ENCODE results near the gene TMCC3. TPM values are rescaled to one million over a fixed set of nuclear protein-coding genes. Genes with fewer than 3 reads are reported as not detected.

TMCC3 gene
- total and polyA plus RNA-seq, 2 experiments from 2014 or later = 1.4 to 3.6 TPM

DNA sequence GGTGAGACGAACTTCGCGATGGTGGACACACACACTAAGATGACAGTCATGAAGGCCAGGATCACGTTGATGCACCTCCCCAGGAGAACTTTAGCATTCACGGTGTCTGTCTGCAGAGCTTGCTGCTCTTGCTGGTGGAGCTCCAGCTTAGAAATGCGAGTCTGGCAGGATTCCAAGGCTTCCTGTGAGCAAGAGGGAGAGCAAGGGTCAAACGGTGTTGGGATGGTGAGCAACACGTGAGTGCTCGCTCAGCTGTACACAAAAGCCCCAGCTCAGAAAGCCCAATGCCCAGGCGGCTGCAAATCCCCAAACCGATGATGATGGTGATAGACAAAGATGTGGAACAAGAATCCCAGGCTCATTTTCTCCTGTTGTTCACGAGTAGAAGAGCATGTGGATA, 78.8 kb downstream of the TMCC3 start:
- Histone ChIP-seq H3K36me3 (ENCODE audit: insufficient read depth) (no peaks in the 10 kb centered on the region), H3F3A (replicated peaks; ENCODE audit: low read depth) (no peaks in the 10 kb centered on the region), H3K79me2 (replicated peaks; ENCODE audit: insufficient read depth) (no peaks in the 10 kb centered on the region), H3K27me3 (ENCODE audit: insufficient read depth) (no peaks in the 10 kb centered on the region), H3K9me2 (ENCODE audit: insufficient read depth) (0 out of 2 replicates have a peak, but pooled peaks cover 3% of the 10 kb centered on the region), H3K27ac (ENCODE audit: low read depth) (no peak overlapping the region), H3K4me3 (no peak overlapping the region), H2AFZ (no peak overlapping the region), H3K4me1 (ENCODE audit: insufficient read depth) (no peaks in the 10 kb centered on the region), H3K4me2 (no peak overlapping the region), H4K20me1 (replicated peaks; ENCODE audit: insufficient read depth) (no peaks in the 10 kb centered on the region)
- no peak for ATAC-seq
- no peak for TF ChIP-seq POLR2AphosphoS5 (IDR thresholded peaks at IDR 0.05; ENCODE audit: low read depth)
- TF ChIP-seq, protein P1, sequence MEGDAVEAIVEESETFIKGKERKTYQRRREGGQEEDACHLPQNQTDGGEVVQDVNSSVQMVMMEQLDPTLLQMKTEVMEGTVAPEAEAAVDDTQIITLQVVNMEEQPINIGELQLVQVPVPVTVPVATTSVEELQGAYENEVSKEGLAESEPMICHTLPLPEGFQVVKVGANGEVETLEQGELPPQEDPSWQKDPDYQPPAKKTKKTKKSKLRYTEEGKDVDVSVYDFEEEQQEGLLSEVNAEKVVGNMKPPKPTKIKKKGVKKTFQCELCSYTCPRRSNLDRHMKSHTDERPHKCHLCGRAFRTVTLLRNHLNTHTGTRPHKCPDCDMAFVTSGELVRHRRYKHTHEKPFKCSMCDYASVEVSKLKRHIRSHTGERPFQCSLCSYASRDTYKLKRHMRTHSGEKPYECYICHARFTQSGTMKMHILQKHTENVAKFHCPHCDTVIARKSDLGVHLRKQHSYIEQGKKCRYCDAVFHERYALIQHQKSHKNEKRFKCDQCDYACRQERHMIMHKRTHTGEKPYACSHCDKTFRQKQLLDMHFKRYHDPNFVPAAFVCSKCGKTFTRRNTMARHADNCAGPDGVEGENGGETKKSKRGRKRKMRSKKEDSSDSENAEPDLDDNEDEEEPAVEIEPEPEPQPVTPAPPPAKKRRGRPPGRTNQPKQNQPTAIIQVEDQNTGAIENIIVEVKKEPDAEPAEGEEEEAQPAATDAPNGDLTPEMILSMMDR (conservative IDR thresholded peaks at IDR 0.05; ENCODE audit: low read depth in 2 of 2) = no peak
- Mint-ChIP-seq H3K4me3 (no peak overlapping the region), H3K27ac (no peak overlapping the region), H3K9me3 (no peaks in the 10 kb centered on the region), H3K4me1 (peaks cover 5% of the 10 kb centered on the region; the same call in 2 of the 3 replicates), H3K27me3 (ENCODE audit: insufficient read depth, low read depth, poor library complexity) (peaks cover 2% of the 10 kb centered on the region), H3K36me3 (ENCODE audit: low read depth) (no peaks in the 10 kb centered on the region)
- no peak for DNase-seq (ENCODE audit: low spot score)

DNA sequence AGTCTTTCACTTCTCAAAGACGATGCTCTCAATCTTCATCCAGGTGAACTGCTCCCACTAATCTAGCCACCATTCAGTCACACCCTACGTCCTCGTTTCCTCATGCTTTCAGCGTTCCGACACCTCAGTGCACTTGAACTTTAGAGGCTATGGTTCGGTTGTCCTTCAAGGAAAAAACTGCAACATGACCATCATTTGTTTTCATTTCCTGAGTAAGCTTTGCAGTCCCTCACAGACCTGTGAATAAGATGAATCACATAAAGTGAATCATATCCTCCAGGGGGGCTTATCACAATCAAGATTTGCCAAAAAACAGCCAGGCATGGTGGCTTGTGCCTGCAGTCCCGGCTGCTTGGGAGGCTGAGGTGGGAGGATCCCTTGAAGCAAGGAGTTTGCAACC, 80.2 kb downstream of the TMCC3 start:
- H3K9me2 ChIP-seq (ENCODE audit: insufficient read depth) = 0 out of 2 replicates have a peak, but pooled peaks cover 3% of the 10 kb centered on the region
- H3K27ac ChIP-seq (ENCODE audit: low read depth) = no peak overlapping the region
- TF ChIP-seq, protein P2, sequence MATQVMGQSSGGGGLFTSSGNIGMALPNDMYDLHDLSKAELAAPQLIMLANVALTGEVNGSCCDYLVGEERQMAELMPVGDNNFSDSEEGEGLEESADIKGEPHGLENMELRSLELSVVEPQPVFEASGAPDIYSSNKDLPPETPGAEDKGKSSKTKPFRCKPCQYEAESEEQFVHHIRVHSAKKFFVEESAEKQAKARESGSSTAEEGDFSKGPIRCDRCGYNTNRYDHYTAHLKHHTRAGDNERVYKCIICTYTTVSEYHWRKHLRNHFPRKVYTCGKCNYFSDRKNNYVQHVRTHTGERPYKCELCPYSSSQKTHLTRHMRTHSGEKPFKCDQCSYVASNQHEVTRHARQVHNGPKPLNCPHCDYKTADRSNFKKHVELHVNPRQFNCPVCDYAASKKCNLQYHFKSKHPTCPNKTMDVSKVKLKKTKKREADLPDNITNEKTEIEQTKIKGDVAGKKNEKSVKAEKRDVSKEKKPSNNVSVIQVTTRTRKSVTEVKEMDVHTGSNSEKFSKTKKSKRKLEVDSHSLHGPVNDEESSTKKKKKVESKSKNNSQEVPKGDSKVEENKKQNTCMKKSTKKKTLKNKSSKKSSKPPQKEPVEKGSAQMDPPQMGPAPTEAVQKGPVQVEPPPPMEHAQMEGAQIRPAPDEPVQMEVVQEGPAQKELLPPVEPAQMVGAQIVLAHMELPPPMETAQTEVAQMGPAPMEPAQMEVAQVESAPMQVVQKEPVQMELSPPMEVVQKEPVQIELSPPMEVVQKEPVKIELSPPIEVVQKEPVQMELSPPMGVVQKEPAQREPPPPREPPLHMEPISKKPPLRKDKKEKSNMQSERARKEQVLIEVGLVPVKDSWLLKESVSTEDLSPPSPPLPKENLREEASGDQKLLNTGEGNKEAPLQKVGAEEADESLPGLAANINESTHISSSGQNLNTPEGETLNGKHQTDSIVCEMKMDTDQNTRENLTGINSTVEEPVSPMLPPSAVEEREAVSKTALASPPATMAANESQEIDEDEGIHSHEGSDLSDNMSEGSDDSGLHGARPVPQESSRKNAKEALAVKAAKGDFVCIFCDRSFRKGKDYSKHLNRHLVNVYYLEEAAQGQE (IDR thresholded peaks at IDR 0.05; ENCODE audit: unreplicated experiment) = no peak
- TF ChIP-seq STAT1 (IDR thresholded peaks at IDR 0.05; ENCODE audit: unreplicated experiment) (no peak), JUNB (IDR thresholded peaks at IDR 0.05; ENCODE audit: unreplicated experiment) (no peak), NANOG (IDR thresholded peaks at IDR 0.05; ENCODE audit: borderline replicate concordance) (no peak), ZNF331 (CRISPR knock-in tag; IDR thresholded peaks at IDR 0.05; ENCODE audit: low read depth) (no peak)
- TF ChIP-seq, protein P1 (conservative IDR thresholded peaks at IDR 0.05; ENCODE audit: low read depth in 2 of 2) = no peak
- peaks cover 2% of the 10 kb centered on the region for H3K27me3 Mint-ChIP-seq (ENCODE audit: insufficient read depth, low read depth, poor library complexity)
- H3K4me1 Mint-ChIP-seq = peaks cover 6% of the 10 kb centered on the region; the same call in 2 of the 3 replicates
- no peak overlapping the region for H3K4me3 ChIP-seq
- no peaks in the 10 kb centered on the region for H3K36me3 ChIP-seq (ENCODE audit: insufficient read depth)
- ATAC-seq = no peak
- no peaks in the 10 kb centered on the region for H4K20me1 ChIP-seq (replicated peaks; ENCODE audit: insufficient read depth)
- H3K4me1 ChIP-seq (ENCODE audit: insufficient read depth) = no peaks in the 10 kb centered on the region
- no peak overlapping the region for H3K4me2 ChIP-seq
- no peak overlapping the region for H2AFZ ChIP-seq
- no peaks in the 10 kb centered on the region for H3K9me3 Mint-ChIP-seq
- H3K36me3 Mint-ChIP-seq (ENCODE audit: low read depth) = no peaks in the 10 kb centered on the region
- H3F3A ChIP-seq (replicated peaks; ENCODE audit: low read depth) = no peaks in the 10 kb centered on the region
- no peaks in the 10 kb centered on the region for H3K79me2 ChIP-seq (replicated peaks; ENCODE audit: insufficient read depth)
- DNase-seq (ENCODE audit: low spot score) = no peak
- no peaks in the 10 kb centered on the region for H3K27me3 ChIP-seq (ENCODE audit: insufficient read depth)
- H3K4me3 Mint-ChIP-seq = no peak overlapping the region
- no peak overlapping the region for H3K27ac Mint-ChIP-seq

All from GM23338 (cell line).